Endothelial cell of umbilical vein (primary cell): Measurements from ENCODE around the gene TXN2. TPM values are rescaled to one million over a fixed set of nuclear protein-coding genes. Genes with fewer than 3 reads are reported as not detected.

Experiments used
- BruUV-seq: library from RNA; stranded (reverse); fragments of 400-500 nt; replicated peaks from 2 replicates; lab custom pipeline; 2021; lab: Mats Ljungman, UMichigan
- CTCF ChIA-PET: fragments of 300-600, 350-600 bp; sonication (Branson Sonifier 250); formaldehyde crosslinking; loops from one replicate; lab custom pipeline; 2021; ENCODE audit warnings: antibody characterized with exemption, inconsistent platforms; lab: Charles Lee
- POLR2A ChIA-PET: fragments of 300-600, 350-600 bp; sonication (Branson Sonifier 250); formaldehyde crosslinking; loops from one replicate; lab custom pipeline; 2021; ENCODE audit warnings: antibody characterized with exemption, inconsistent platforms; lab: Charles Lee
- DNase-seq: peaks from one replicate; pipeline ENCODE4 v3.0.0-alpha.2; 2011; ENCODE audit warnings: low read depth, low spot score
- FAIRE-seq: peaks from 2 replicates; lab custom pipeline; 2011; peaks lifted over from hg19 to GRCh38; lab: Jason Lieb, UNC
- H2AFZ ChIP-seq: 2 replicates; pipeline ENCODE4 v1.6.0; 2012; ENCODE audit warnings: low read depth, low read length, control low read depth, inconsistent platforms
- H3K27ac ChIP-seq: 2 replicates; pipeline ENCODE4 v1.5.1; 2011; ENCODE audit warnings: low read depth, mild to moderate bottlenecking, control low read depth, low read length, moderate library complexity; ENCODE audit not compliant: insufficient read depth
- H3K27me3 ChIP-seq, 2 experiments: 2 replicates each; pipeline versions ENCODE4 v1.6.0 to v1.6.1; 2011; ENCODE audit warnings: low read length in 2 of 2, mixed read lengths in 1 of 2; ENCODE audit not compliant: control insufficient read depth in 2 of 2, insufficient read depth in 2 of 2
- H3K36me3 ChIP-seq, 2 experiments: 2 replicates in 1 of 2; 3 replicates in 1 of 2; pipeline ENCODE4 v1.5.1; 2011; ENCODE audit warnings: low read length in 2 of 2, mild to moderate bottlenecking in 1 of 2, moderate library complexity in 1 of 2; ENCODE audit not compliant: control insufficient read depth in 2 of 2, insufficient read depth in 2 of 2; ENCODE audit errors: extremely low read depth in 1 of 2
- H3K4me1 ChIP-seq: 3 replicates; pipeline ENCODE4 v1.5.1; 2011; ENCODE audit warnings: mild to moderate bottlenecking, low read length; ENCODE audit not compliant: control insufficient read depth, insufficient read depth; ENCODE audit errors: extremely low read depth
- H3K4me2 ChIP-seq: 2 replicates; pipeline ENCODE4 v1.6.1; 2011; ENCODE audit warnings: low read length, control low read depth, mixed read lengths; ENCODE audit not compliant: insufficient read depth
- H3K4me3 ChIP-seq, 3 experiments: fragments of 200-600 bp in 1 of 3; sonication (generic), shearing (Covaris generic) in 1 of 3; replicated peaks in 1 of 3; 2 replicates each; pipeline ENCODE4 v1.5.1; 2011 to 2016; ENCODE audit warnings: control low read depth in 3 of 3, low read length in 3 of 3, mild to moderate bottlenecking in 2 of 3, inconsistent platforms in 1 of 3, low read depth in 1 of 3, moderate library complexity in 1 of 3; ENCODE audit not compliant: insufficient read depth in 1 of 3
- H3K79me2 ChIP-seq: 2 replicates; pipeline ENCODE4 v1.6.0; 2012; ENCODE audit warnings: low read length, inconsistent platforms; ENCODE audit not compliant: control insufficient read depth, insufficient read depth
- H3K9ac ChIP-seq: replicated peaks from 2 replicates; pipeline ENCODE3; 2011; ENCODE audit warnings: low read length, control low read depth; ENCODE audit not compliant: insufficient read depth; ENCODE audit errors: extremely low read depth
- H3K9me1 ChIP-seq: replicated peaks from 3 replicates; pipeline ENCODE4 v1.6.0; 2011; ENCODE audit warnings: mild to moderate bottlenecking, low read length; ENCODE audit not compliant: control insufficient read depth, insufficient read depth; ENCODE audit errors: extremely low read depth
- H3K9me3 ChIP-seq: replicated peaks from 2 replicates; pipeline ENCODE4 v1.5.1; 2012; ENCODE audit warnings: low read length, inconsistent platforms; ENCODE audit not compliant: control insufficient read depth, insufficient read depth
- H4K20me1 ChIP-seq: replicated peaks from 2 replicates; pipeline ENCODE3; 2011; ENCODE audit warnings: mild to moderate bottlenecking, low read length; ENCODE audit not compliant: control insufficient read depth, insufficient read depth; ENCODE audit errors: extremely low read depth
- CTCF ChIP-seq, 2 donors: IDR thresholded peaks; 1 replicate in 1 of 2; 2 replicates in 1 of 2; pipeline ENCODE4 v1.5.1; 2011; ENCODE audit warnings: low read length in 2 of 2, mild to moderate bottlenecking in 2 of 2, moderate library complexity in 2 of 2, control low read depth in 1 of 2, inconsistent platforms in 1 of 2, low read depth in 1 of 2; ENCODE audit not compliant: insufficient read depth in 1 of 2; ENCODE audit errors: extremely low read depth in 1 of 2
- EZH2 ChIP-seq: IDR thresholded peaks from 2 replicates; pipeline ENCODE4 v1.6.1; 2012; ENCODE audit warnings: borderline replicate concordance, low read depth, mild to moderate bottlenecking, moderate library complexity, low read length, inconsistent platforms; ENCODE audit not compliant: severe bottlenecking
- FOS ChIP-seq: IDR thresholded peaks from 2 replicates; pipeline ENCODE4 v1.6.1; 2011; ENCODE audit warnings: mild to moderate bottlenecking, low read length, moderate library complexity, borderline replicate concordance; ENCODE audit not compliant: insufficient read depth
- GATA2 ChIP-seq: IDR thresholded peaks from 2 replicates; pipeline ENCODE4 v1.7.0; 2011; ENCODE audit warnings: low read depth, mild to moderate bottlenecking, moderate library complexity, mixed read lengths, low read length; ENCODE audit not compliant: insufficient read length, insufficient read depth
- JUN ChIP-seq: IDR thresholded peaks from 2 replicates; pipeline ENCODE4 v1.6.1; 2011; ENCODE audit warnings: borderline replicate concordance, low read depth; ENCODE audit not compliant: insufficient read length, insufficient read depth
- MAX ChIP-seq: IDR thresholded peaks from 2 replicates; pipeline ENCODE4 v1.6.1; 2011; ENCODE audit not compliant: insufficient read depth, insufficient read length
- MYC ChIP-seq: IDR thresholded peaks from one replicate; pipeline ENCODE4 v1.6.1; 2011; ENCODE audit warnings: mild to moderate bottlenecking, low read depth, low read length
- POLR2A ChIP-seq: IDR thresholded peaks from 2 replicates; pipeline ENCODE4 v1.6.1; 2012; ENCODE audit warnings: low read depth, mild to moderate bottlenecking, control low read depth, low read length
- POLR2AphosphoS5 ChIP-seq: IDR thresholded peaks from 2 replicates; pipeline ENCODE4 v1.6.1; 2012; ENCODE audit warnings: low read depth, mild to moderate bottlenecking, control low read depth, low read length, moderate library complexity; ENCODE audit not compliant: insufficient read depth
- dilution Hi-C: fragments of 300-500 bp; cut with MboI; formaldehyde crosslinking; loops from one replicate; pipeline ENCODE4 v1.15.0; 2019; ENCODE audit warnings: low sequenced_read_pairs; ENCODE audit not compliant: extremely low pct_ligation_motif_present
- intact Hi-C: fragments of 100-400 bp; cut with micrococcal nuclease; formaldehyde crosslinking; loops from one replicate; pipeline ENCODE4 v1.10.0; 2022
- polyA plus RNA-seq, 4 experiments: library from polyadenylated mRNA; depleted of rRNA in 3 of 4; stranded (reverse) in 3 of 4; unstranded in 1 of 4; fragments of >200 nt; gene quantifications; 2 replicates each; pipeline versions ENCODE4 v1.2.1 to v1.2.3, GENCODE V29; 2011 to 2012; ENCODE audit warnings: missing spikeins in 1 of 4
- total RNA-seq: library from RNA; stranded (reverse); gene quantifications from 2 replicates; pipeline ENCODE4 v1.2.3, GENCODE V29; 2021

TXN2 gene
- total and polyA plus RNA-seq, 2 donors (not counting 3 experiments of a cell fraction or from before 2014, with no cell fraction given): 75.9 to 183 TPM

GRCh38 chr22:36432592-36433317 lies 48.7 kb downstream of the TXN2 start:
- dilution Hi-C loops (no loop called here), intact Hi-C loops (no loop called here)
- Histone ChIP-seq H2AFZ (no peak overlapping the region), H3K4me2 (no peak overlapping the region), H3K9me1 (no peaks in the 10 kb centered on the region), H3K9me3 (no peaks in the 10 kb centered on the region), H3K9ac (no peak overlapping the region), H3K27ac (no peak overlapping the region), H4K20me1 (no peaks in the 10 kb centered on the region), H3K79me2 (no peaks in the 10 kb centered on the region), H3K36me3 (no peaks in the 10 kb centered on the region), H3K4me3 (no peak overlapping the region), H3K4me1 (peaks cover 16% of the 10 kb centered on the region), H3K27me3 (no peaks in the 10 kb centered on the region)
- ChIA-PET CTCF (interaction anchor here (0.8 kb wide), 1 partner anchor 10 kb away, joined by 3 read pairs; no protein-coding TSS in a partner anchor), POLR2A (no interaction called here)
- DNase-seq: no peak
- FAIRE-seq: no peak
- BruUV-seq: no TSS peak
- TF ChIP-seq POLR2A (no peak), CTCF (IDR thresholded peaks at IDR 0.05; ENCODE audit: extremely low read depth in 1 of 2, insufficient read depth in 1 of 2, low read depth in 1 of 2, low read length in 2 of 2) (no peak), FOS (no peak), JUN (no peak), MYC (no peak), EZH2 (no peak), GATA2 (no peak), MAX (no peak), POLR2AphosphoS5 (no peak)
